Measurements from ENCODE around the gene RNF14. TPM values are rescaled to one million over a fixed set of nuclear protein-coding genes. Genes with fewer than 3 reads are reported as not detected.

RNF14 gene
- total and polyA plus RNA-seq, 2 of the 8 experiments (the other 6 are each of a cell fraction or from before 2014, with no cell fraction given), result 4.7 to 20.2 TPM

DNA sequence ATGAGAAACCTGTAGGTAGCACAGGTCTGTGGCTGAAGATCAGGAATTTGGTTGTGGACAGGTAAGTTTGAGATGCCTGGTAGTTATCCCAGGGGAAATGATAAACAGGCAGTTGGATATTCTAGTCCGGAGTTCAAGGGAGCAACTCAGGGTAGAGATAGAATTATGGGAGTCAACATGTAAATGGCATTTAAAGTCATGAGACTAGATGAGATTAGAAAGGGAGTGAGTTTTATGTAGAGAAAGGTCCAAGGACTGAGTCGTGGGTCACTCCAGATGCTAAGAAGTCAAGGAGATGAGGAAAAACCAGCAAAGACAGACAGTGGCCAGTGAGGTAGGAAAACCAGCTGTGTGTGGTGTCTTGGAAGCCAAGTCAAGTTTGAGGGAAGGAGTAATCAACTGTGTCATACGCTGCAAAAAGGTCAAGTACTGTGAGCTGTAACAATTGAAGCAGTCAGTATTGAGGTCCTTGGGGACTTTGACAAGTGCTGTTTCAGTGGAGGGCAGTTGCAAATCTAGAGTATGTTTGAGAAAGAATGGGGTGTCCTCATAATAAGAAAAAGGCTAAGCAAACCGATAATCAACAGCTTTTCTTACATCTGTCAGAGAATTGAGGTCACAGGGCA lies 25.7 kb downstream of the RNF14 start:
- CTCF ChIA-PET (ENCODE audit: partially characterized antibody), result interaction anchor here (0.7 to 8.6 kb wide), 6 partner anchors 17 to 153 kb away, joined by 3 to 113 read pairs (median 4); no protein-coding TSS in a partner anchor
- TF ChIP-seq JUND (IDR thresholded peaks at IDR 0.05; ENCODE audit: low read length) (no peak), SRF (IDR thresholded peaks at IDR 0.05; ENCODE audit: low read depth, low read length) (no peak), RFX5 (IDR thresholded peaks at IDR 0.05; ENCODE audit: borderline replicate concordance, low read depth, low read length) (no peak), KDM4A (IDR thresholded peaks at IDR 0.05; ENCODE audit: low read depth, low read length, severe bottlenecking) (no peak), SIRT6 (IDR thresholded peaks at IDR 0.05; ENCODE audit: low read length) (no peak), BCL11A (IDR thresholded peaks at IDR 0.05; ENCODE audit: low read depth in 2 of 2, low read length in 2 of 2) (no peak), ASH2L (IDR thresholded peaks at IDR 0.05; ENCODE audit: low read length) (no peak), CEBPB (IDR thresholded peaks at IDR 0.05; ENCODE audit: low read depth, low read length) (no peak), KDM1A (IDR thresholded peaks at IDR 0.05; ENCODE audit: borderline replicate concordance, low read length) (no peak), EP300 (IDR thresholded peaks at IDR 0.05; ENCODE audit: borderline replicate concordance in 1 of 2, low read depth in 2 of 2, low read length in 2 of 2) (no peak)
- TF ChIP-seq, protein P1, sequence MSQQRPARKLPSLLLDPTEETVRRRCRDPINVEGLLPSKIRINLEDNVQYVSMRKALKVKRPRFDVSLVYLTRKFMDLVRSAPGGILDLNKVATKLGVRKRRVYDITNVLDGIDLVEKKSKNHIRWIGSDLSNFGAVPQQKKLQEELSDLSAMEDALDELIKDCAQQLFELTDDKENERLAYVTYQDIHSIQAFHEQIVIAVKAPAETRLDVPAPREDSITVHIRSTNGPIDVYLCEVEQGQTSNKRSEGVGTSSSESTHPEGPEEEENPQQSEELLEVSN (IDR thresholded peaks at IDR 0.05), result no peak
- TF ChIP-seq, protein P2, sequence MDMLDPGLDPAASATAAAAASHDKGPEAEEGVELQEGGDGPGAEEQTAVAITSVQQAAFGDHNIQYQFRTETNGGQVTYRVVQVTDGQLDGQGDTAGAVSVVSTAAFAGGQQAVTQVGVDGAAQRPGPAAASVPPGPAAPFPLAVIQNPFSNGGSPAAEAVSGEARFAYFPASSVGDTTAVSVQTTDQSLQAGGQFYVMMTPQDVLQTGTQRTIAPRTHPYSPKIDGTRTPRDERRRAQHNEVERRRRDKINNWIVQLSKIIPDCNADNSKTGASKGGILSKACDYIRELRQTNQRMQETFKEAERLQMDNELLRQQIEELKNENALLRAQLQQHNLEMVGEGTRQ (IDR thresholded peaks at IDR 0.05; ENCODE audit: low read length), result no peak

More for the DNA sequence above, 25.7 kb downstream of the RNF14 start:
- 73% methylated on average over 4 of the region's 4 CpGs; no CpG with 5 or more reads in 1 of the 2 experiments for WGBS, 2 experiments (ENCODE audit: extremely low coverage in 1 of 2, insufficient coverage in 1 of 2, insufficient read length in 1 of 2, insufficient replicate concordance in 2 of 2, low coverage in 1 of 2, low lambda C conversion rate in 2 of 2, missing lambda C conversion rate in 1 of 2)
- H3K4me3 ChIP-seq (ENCODE audit: extremely low read depth in 1 of 4, insufficient read depth in 2 of 4, low read depth in 3 of 4, low read length in 4 of 4), result no peak overlapping the region
- H3K14ac ChIP-seq (ENCODE audit: insufficient read length), result no peak overlapping the region
- H2BK5ac ChIP-seq (ENCODE audit: low read depth, low read length), result no peak overlapping the region
- no peaks in the 10 kb centered on the region for H4K20me1 ChIP-seq (replicated peaks in 1 of 2; ENCODE audit: control insufficient read depth in 1 of 2, insufficient read depth in 2 of 2, low read length in 2 of 2)
- POLR2A ChIA-PET (ENCODE audit: partially characterized antibody), result no interaction called here
- no peak overlapping the region for H3K23ac ChIP-seq (ENCODE audit: insufficient read length)
- no peak overlapping the region for H4K91ac ChIP-seq (replicated peaks; ENCODE audit: insufficient read length, low read length)
- H2AK5ac ChIP-seq (ENCODE audit: low read depth, low read length), result no peak overlapping the region
- no peak overlapping the region for H2BK20ac ChIP-seq (ENCODE audit: low read length)
- H2BK120ac ChIP-seq (replicated peaks; ENCODE audit: low read depth, low read length), result no peak overlapping the region
- H3K4me2 ChIP-seq (ENCODE audit: insufficient read depth in 1 of 2, low read depth in 2 of 2, low read length in 2 of 2), result no peak overlapping the region
- DNase-seq (ENCODE audit: low read depth in 1 of 2, low spot score in 2 of 2) (no peak), FAIRE-seq (no peak)
- no peaks in the 10 kb centered on the region for H3K27me3 ChIP-seq (replicated peaks in 1 of 4; ENCODE audit: control insufficient read depth in 3 of 4, extremely low read depth in 1 of 4, insufficient read depth in 3 of 4, low read length in 3 of 4)
- H3K4me1 ChIP-seq (replicated peaks in 1 of 4; ENCODE audit: control insufficient read depth in 3 of 4, insufficient read depth in 4 of 4, low read length in 3 of 4), result no peaks in the 10 kb centered on the region
- no peak overlapping the region for H2AFZ ChIP-seq (ENCODE audit: low read length)
- peaks cover 0 to 6% (median 1%) of the 10 kb centered on the region in 4 experiments; a peak in 2 of 8 replicates for H3K36me3 ChIP-seq (ENCODE audit: control insufficient read depth in 2 of 4, insufficient read depth in 4 of 4, low read length in 3 of 4)
- H3K79me2 ChIP-seq (ENCODE audit: control insufficient read depth in 1 of 2, insufficient read depth in 2 of 2, low read length in 2 of 2), result 0 out of 4 replicates have a peak, but pooled peaks cover 0 to 3% of the 10 kb centered on the region in 2 experiments
- H3K79me1 ChIP-seq (ENCODE audit: low read depth, low read length), result no peaks in the 10 kb centered on the region
- no peak overlapping the region for H3K9ac ChIP-seq (replicated peaks in 1 of 4; ENCODE audit: extremely low read depth in 1 of 4, low read depth in 3 of 4, low read length in 3 of 4)
- H2BK12ac ChIP-seq (ENCODE audit: low read depth, low read length), result no peak overlapping the region
- H4K5ac ChIP-seq (ENCODE audit: insufficient read length, low read depth, low read length), result no peak overlapping the region
- H3K27ac ChIP-seq (ENCODE audit: low read depth, low read length), result no peak overlapping the region
- no peaks in the 10 kb centered on the region for H3K23me2 ChIP-seq (ENCODE audit: low read depth, low read length)
- no peaks in the 10 kb centered on the region for H3K9me3 ChIP-seq (ENCODE audit: insufficient read depth in 2 of 2, low read depth in 1 of 2, low read length in 1 of 2)
- H3K18ac ChIP-seq (ENCODE audit: extremely low read depth, low read length), result no peak overlapping the region
- no peak overlapping the region for H4K8ac ChIP-seq (ENCODE audit: extremely low read depth, insufficient read depth, low read length)
- no peak overlapping the region for H3K56ac ChIP-seq (replicated peaks; ENCODE audit: insufficient read length, low read depth, low read length)
- no peak overlapping the region for H2BK15ac ChIP-seq (ENCODE audit: low read length)
- H3K4ac ChIP-seq (replicated peaks; ENCODE audit: insufficient read length, low read depth, low read length), result no peak overlapping the region

All from H1 (cell line).